Activated CD8-positive, alpha-beta memory T cell treated with anti-CD3 and anti-CD28 coated beads, Interleukin-2, amount 10 ng/mL, durations not matched to agents 7 days and 5 days (primary cell): ENCODE measurements around the gene ACOX1. TPM values are rescaled to one million over a fixed set of nuclear protein-coding genes. Genes with fewer than 3 reads are reported as not detected.
"Not testable (repeated sequence)": the region's sequence is repeated elsewhere in the genome, so short reads cannot be mapped to it uniquely, and the experiment has no call there.

Experiments
- ATAC-seq: fragments of 150-1000 bp; cut with Tn5 transposase; one replicate; pipeline ENCODE4 v1.10.0; 2021; ENCODE audit warnings: moderate library complexity
- CTCF ChIA-PET: fragments of 350-600 bp; sonication (Branson Sonifier 250); formaldehyde crosslinking; loops from one replicate; lab custom pipeline; 2021; ENCODE audit warnings: antibody characterized with exemption; lab: Charles Lee
- DNase-seq: peaks from one replicate; pipeline ENCODE4 v3.0.0-alpha.2; 2020
- H3K27ac Mint-ChIP-seq: one replicate; pipeline ENCODE4 v1.8.0; 2021; ENCODE audit warnings: mild to moderate bottlenecking, mixed read lengths
- H3K27me3 Mint-ChIP-seq: one replicate; pipeline ENCODE4 v1.8.0; 2021; ENCODE audit warnings: mixed read lengths
- H3K36me3 Mint-ChIP-seq: one replicate; pipeline ENCODE4 v1.8.0; 2021; ENCODE audit warnings: mild to moderate bottlenecking, mixed read lengths
- H3K4me1 Mint-ChIP-seq: one replicate; pipeline ENCODE4 v1.8.0; 2021; ENCODE audit warnings: mixed read lengths
- H3K4me3 Mint-ChIP-seq: one replicate; pipeline ENCODE4 v1.8.0; 2021; ENCODE audit warnings: mild to moderate bottlenecking, moderate library complexity, mixed read lengths
- H3K9me3 Mint-ChIP-seq: one replicate; pipeline ENCODE4 v1.8.0; 2022; ENCODE audit warnings: low read depth, mixed read lengths
- total RNA-seq, 2 experiments: library from RNA; stranded (reverse); gene quantifications; one replicate each; pipeline ENCODE4 v1.2.3, GENCODE V29; 2021

ACOX1 gene
- total RNA-seq, 2 experiments from 2014 or later: 28.8 to 33.8 TPM

DNA sequence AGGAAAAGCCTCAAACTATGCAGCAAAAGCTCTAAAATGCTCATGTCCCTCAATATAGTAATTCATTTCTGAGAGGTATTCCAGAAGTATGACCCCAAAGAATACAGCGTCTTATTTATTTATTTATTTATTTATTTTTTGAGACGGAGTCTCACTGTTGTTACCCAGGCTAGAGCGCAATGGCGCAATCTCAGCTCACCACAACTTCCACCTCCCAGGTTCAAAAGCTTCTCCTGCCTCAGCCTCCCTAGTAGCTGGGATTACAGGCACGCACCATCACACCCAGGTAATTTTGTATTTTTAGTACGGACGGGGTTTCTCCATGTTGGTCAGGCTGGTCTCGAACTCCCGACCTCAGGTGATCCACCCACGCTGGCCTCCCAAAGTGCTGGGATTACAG lies 9.9 kb downstream of the ACOX1 start:
- peaks cover 13% of the 10 kb centered on the region for H3K36me3 Mint-ChIP-seq
- not testable (repeated sequence) for H3K9me3 Mint-ChIP-seq, ATAC-seq, H3K4me1 Mint-ChIP-seq, H3K27ac Mint-ChIP-seq, DNase-seq, H3K27me3 Mint-ChIP-seq, H3K4me3 Mint-ChIP-seq
- CTCF ChIA-PET: interaction anchor here (1.2 kb wide), 1 partner anchor 64 kb away, joined by 3 read pairs; the partner anchor contains the start of gene MRPL38

- Mint-ChIP-seq H3K9me3 (no peaks in the 10 kb centered on the region), H3K36me3 (peaks cover 5% of the 10 kb centered on the region), H3K27me3 (no peaks in the 10 kb centered on the region), H3K4me3 (no peak overlapping the region), H3K4me1 (peaks cover 2% of the 10 kb centered on the region), H3K27ac (no peak overlapping the region)
- ATAC-seq (no peak), DNase-seq (no peak)
- CTCF ChIA-PET: interaction anchor here (0.9 to 1.5 kb wide), 4 partner anchors 39 to 212 kb away, joined by 3 to 8 read pairs (median 4); no protein-coding TSS in a partner anchor
Observed at GRCh38 chr17:75965468-75965867, 13.5 kb downstream of the ACOX1 start.

DNA sequence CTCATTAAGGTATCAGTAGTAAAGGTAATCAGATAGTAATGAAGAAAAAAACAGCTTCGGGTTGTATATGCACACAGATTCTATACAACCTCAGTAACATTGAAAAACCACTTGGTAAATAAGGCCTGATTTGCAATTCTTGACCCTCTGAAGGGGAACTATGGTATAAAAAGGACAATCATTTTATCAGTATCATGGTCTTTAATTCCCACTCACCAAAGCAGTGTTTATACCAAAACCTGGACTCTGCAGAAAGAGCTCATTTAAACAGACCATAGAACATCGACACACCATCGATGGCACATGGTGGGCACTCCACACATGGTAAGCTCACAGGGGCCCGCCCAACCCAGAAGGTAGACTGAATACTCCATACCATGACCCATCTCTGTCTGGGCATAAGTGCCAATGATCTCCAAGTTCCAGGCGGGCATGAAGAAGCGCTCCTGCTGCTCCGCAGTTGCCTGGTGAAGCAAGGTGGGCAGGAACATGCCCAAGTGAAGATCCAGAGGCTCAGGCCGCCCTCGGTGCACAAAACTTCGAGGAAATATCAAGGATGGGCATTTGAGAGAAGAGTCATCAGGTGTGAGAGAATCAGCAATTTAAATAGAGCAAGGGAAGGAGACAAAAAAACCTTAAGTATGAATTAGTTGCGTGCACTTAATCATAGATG lies 19.0 kb downstream of the ACOX1 start:
- Mint-ChIP-seq H3K36me3 (peaks cover 13% of the 10 kb centered on the region), H3K4me3 (no peak overlapping the region), H3K27me3 (no peaks in the 10 kb centered on the region), H3K4me1 (no peaks in the 10 kb centered on the region), H3K27ac (no peak overlapping the region), H3K9me3 (no peaks in the 10 kb centered on the region)
- CTCF ChIA-PET: interaction anchor here (1.3 kb wide), 1 partner anchor 52 kb away, joined by 3 read pairs; no protein-coding TSS in a partner anchor
- ATAC-seq (no peak), DNase-seq (no peak)

DNA sequence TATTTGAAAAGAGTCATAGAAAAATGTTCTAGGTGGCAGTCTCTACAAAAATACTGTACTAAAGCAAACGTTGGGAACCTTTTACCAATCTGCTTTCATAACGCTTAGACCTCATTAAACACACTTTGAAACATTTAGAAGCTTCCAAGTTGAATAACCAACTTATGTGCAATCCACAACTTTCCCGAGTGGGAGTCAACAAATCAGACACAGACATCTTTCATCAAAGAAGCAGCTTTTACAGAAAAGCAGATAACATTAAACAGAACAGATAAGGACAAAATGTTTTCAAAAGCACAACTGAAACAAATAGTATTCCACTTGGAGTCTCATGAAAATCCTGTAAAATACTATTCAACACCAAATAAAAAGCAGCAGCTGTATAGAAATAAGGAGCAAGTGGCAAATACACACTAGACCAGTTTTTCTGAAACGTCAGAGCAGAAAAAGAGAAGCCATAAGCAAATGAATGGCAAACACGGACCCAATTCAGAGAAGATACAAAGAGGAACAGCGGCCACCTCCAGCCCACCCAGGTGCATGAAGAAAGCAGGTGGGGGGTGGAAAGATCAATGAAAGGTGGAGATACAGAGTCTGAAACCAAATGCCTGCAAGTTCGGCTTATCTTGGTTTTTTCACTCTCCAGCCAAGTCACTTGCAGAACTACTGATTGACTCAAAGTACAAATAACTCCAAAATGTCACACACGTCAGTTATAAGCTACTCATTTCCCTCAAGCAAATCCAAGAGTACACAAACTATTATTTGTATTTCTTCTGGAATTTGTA lies 19.7 kb downstream of the ACOX1 start:
- H3K4me1 Mint-ChIP-seq: no peaks in the 10 kb centered on the region
- ATAC-seq: no peak
- no peak overlapping the region for H3K4me3 Mint-ChIP-seq
- H3K9me3 Mint-ChIP-seq: no peaks in the 10 kb centered on the region
- DNase-seq: no peak
- peaks cover 11% of the 10 kb centered on the region for H3K36me3 Mint-ChIP-seq
- no peak overlapping the region for H3K27ac Mint-ChIP-seq
- H3K27me3 Mint-ChIP-seq: no peaks in the 10 kb centered on the region
- CTCF ChIA-PET: interaction anchor here (1.2 kb wide), 1 partner anchor 46 kb away, joined by 4 read pairs; no protein-coding TSS in a partner anchor

GRCh38 chr17:75950855-75951554 lies 28.0 kb downstream of the ACOX1 start:
- CTCF ChIA-PET: no interaction called here
- Mint-ChIP-seq H3K4me1 (peaks cover 18% of the 10 kb centered on the region), H3K9me3 (no peaks in the 10 kb centered on the region), H3K36me3 (peaks cover 26% of the 10 kb centered on the region), H3K27me3 (no peaks in the 10 kb centered on the region), H3K27ac (peak overlapping the region; percentile 70), H3K4me3 (no peak overlapping the region)
- DNase-seq (no peak), ATAC-seq (peak; percentile 68)

DNA sequence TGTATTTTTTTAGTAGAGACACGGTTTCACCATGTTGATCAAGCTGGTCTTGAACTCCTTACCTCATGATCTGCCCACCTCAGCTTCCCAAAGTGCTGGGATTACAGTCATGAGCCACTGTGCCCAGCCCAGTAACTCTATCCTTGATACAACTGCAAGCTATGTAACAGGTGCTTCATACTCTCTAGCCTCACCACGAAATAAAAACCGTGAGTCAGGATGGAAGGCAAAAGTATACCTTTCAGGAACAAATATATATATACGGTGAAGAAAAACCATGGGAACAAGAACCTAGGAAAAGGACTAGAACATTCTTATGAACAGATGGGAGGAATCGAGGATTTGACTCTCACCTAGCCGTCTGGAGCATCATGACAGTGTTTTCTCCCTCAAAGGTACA lies 28.5 kb downstream of the ACOX1 start:
- Mint-ChIP-seq H3K9me3 (no peaks in the 10 kb centered on the region), H3K4me3 (no peak overlapping the region), H3K27ac (no peak overlapping the region), H3K36me3 (peaks cover 22% of the 10 kb centered on the region), H3K4me1 (peaks cover 18% of the 10 kb centered on the region), H3K27me3 (no peaks in the 10 kb centered on the region)
- ATAC-seq: no peak
- CTCF ChIA-PET: no interaction called here
- DNase-seq: no peak

DNA sequence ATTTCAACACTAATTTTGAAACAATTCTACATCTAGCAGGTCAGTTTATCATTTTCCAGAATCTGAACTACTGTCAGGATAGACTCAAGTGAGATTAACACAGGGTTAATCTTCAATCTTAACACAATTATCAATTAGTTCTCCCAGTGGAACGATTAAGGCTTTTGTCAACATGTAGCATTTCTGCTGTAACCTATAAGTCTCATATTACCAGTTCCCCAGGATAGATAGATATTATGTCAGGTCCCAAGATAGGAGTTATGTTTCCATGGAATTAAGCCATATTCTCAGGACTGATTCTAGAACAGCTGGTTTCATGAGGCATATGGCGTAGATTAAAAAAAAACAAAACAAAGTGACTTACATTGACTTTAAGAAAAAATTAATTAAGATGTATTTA lies 33.8 kb downstream of the ACOX1 start:
- Mint-ChIP-seq H3K4me3 (no peak overlapping the region), H3K9me3 (no peaks in the 10 kb centered on the region), H3K36me3 (peaks cover 6% of the 10 kb centered on the region), H3K4me1 (peaks cover 13% of the 10 kb centered on the region), H3K27me3 (no peaks in the 10 kb centered on the region), H3K27ac (no peak overlapping the region)
- CTCF ChIA-PET: interaction anchor here (1.7 kb wide), 1 partner anchor 69 kb away, joined by 5 read pairs; no protein-coding TSS in a partner anchor
- DNase-seq (no peak), ATAC-seq (no peak)

DNA sequence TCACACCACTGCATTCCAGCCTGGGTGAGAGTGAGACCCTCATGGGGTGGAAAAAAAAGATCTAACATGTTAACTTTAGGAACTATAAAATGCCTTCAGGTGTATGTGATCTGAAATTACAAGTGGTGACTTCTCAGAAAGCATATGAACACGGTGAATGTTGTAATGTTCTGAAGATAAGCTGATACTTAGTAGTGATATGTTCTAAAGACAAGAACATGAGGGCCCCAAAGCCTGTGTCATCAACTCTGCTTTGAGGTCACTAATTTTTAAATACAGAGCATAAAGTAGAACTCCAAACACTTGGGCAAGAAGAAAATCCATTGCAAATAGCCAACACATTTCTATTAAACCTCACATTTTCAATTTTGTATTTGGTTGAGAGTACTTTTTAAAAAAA lies 35.5 kb downstream of the ACOX1 start:
- H3K4me3 Mint-ChIP-seq: no peak overlapping the region
- CTCF ChIA-PET: interaction anchor here (1.5 kb wide), 1 partner anchor 62 kb away, joined by 3 read pairs; no protein-coding TSS in a partner anchor
- no peaks in the 10 kb centered on the region for H3K9me3 Mint-ChIP-seq
- no peaks in the 10 kb centered on the region for H3K27me3 Mint-ChIP-seq
- H3K36me3 Mint-ChIP-seq: peaks cover 2% of the 10 kb centered on the region
- ATAC-seq (no peak), DNase-seq (no peak)
- no peak overlapping the region for H3K27ac Mint-ChIP-seq
- H3K4me1 Mint-ChIP-seq: peaks cover 16% of the 10 kb centered on the region

- Mint-ChIP-seq H3K27me3 (no peaks in the 10 kb centered on the region), H3K36me3 (peaks cover 2% of the 10 kb centered on the region), H3K9me3 (no peaks in the 10 kb centered on the region), H3K4me3 (no peak overlapping the region), H3K27ac (no peak overlapping the region), H3K4me1 (peaks cover 16% of the 10 kb centered on the region)
- CTCF ChIA-PET: no interaction called here
- ATAC-seq (no peak), DNase-seq (no peak)
Observed at GRCh38 chr17:75942473-75942872, 36.5 kb downstream of the ACOX1 start.

GRCh38 chr17:75941442-75941819 lies 37.5 kb downstream of the ACOX1 start:
- CTCF ChIA-PET: interaction anchor here (0.7 to 1.5 kb wide), 5 partner anchors 36 to 241 kb away, joined by 3 to 5 read pairs (median 3); partner anchors contain the start of genes MRPL38 and TRIM65
- H3K27me3 Mint-ChIP-seq: no peaks in the 10 kb centered on the region
- no peaks in the 10 kb centered on the region for H3K9me3 Mint-ChIP-seq
- H3K36me3 Mint-ChIP-seq: no peaks in the 10 kb centered on the region
- H3K27ac Mint-ChIP-seq: peak overlapping the region; percentile 63
- no peak for DNase-seq
- peaks cover 16% of the 10 kb centered on the region for H3K4me1 Mint-ChIP-seq
- H3K4me3 Mint-ChIP-seq: peak overlapping the region; percentile 86
- ATAC-seq: no peak

DNA sequence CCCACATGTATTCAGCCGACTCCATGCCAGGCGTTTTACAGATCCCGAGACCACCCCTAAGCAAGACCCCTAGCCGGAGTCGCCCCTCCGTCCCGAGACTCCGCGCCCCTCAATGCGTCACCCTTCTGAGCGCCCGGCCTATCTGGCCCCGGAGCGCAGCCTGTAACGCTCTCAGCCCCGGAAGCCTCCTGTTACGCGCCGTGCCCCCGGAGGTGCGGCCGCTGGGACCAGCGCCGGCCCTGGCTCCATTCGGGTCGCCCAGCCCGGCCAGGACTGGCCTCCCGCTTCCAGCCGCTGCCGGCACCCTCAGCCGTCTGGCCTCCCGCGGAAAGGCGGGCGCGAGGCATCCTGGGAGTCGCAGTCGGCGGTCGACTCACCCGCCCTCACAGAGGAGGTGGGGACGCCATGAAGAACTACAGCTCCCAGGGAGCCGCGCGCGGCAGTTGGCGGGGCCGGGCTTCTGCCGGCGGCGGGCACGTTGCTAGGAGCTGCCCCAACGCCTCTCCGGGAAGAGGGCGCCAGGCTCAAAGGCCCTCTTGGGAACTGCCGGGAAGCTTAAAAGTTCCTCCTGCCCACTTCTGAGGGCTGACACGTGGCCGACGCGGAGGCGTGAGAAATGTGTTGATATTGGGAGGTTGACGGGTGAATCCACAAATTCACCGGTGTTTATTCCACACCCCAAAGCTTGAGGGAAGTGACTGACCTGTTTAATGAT lies 38.1 kb downstream of the ACOX1 start, which contains the start of gene FBF1:
Gene FBF1, minus strand, starts transcription at position 316 of the 715 bp plus-strand sequence. CDS start 2,893 bp downstream, outside the sequence.
- ATAC-seq: peak; percentile 99

DNA sequence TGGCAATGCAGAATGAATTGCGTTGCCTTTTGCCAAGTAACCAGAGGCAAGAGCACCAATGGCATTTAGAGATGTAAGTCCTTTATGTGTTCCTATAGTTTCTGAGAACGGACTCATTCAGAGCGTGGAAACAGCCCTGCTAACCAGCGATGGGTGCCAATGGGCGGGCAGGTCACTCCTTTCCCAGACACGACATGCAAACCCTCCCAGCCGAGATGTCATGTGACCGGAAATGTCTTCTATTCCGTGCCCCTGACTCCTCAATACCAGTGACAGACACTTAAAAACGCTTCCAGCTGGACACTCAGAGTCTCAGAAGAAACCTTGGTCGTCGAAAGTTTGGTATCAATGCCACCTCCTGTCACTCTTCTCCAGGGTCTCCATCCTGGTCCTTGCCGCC lies 41.3 kb downstream of the ACOX1 start:
- Mint-ChIP-seq H3K4me3 (no peak overlapping the region), H3K9me3 (no peaks in the 10 kb centered on the region), H3K27me3 (no peaks in the 10 kb centered on the region), H3K4me1 (peaks cover 16% of the 10 kb centered on the region), H3K36me3 (peaks cover 2% of the 10 kb centered on the region), H3K27ac (no peak overlapping the region)
- DNase-seq (no peak), ATAC-seq (no peak)
- CTCF ChIA-PET: interaction anchor here (0.7 kb wide), 1 partner anchor 10 kb away, joined by 3 read pairs; no protein-coding TSS in a partner anchor

More for the DNA sequence above, 38.1 kb downstream of the ACOX1 start, which contains the start of gene FBF1:
- Mint-ChIP-seq H3K4me3 (peak within 1 kb of the TSS; percentile 86), H3K4me1 (peaks cover 16% of the 10 kb centered on the region), H3K36me3 (no peaks in the 10 kb centered on the region), H3K27me3 (no peaks in the 10 kb centered on the region), H3K27ac (peak within 1 kb of the TSS; percentile 78), H3K9me3 (no peaks in the 10 kb centered on the region)
- DNase-seq: peak; percentile 94
- CTCF ChIA-PET: interaction anchor here (0.7 to 1.5 kb wide), 6 partner anchors 13 to 241 kb away, joined by 3 to 5 read pairs (median 3); partner anchors contain the start of genes MRPL38 and TRIM65
